Stimulated activated CD4-positive, alpha-beta T cell treated with anti-CD3 and anti-CD28 coated beads, Interleukin-2, amount 100 ng/mL, for 4 hours (primary cell): Measurements from ENCODE around the gene MMP7.
A peak's percentile ranks its signal among the peaks of the same experiment; 100 is the strongest.

Source experiments
- DNase-seq: peaks from one replicate; pipeline ENCODE4 v3.0.0-alpha.2; 2020; ENCODE audit warnings: low read depth

MMP7 gene

DNA sequence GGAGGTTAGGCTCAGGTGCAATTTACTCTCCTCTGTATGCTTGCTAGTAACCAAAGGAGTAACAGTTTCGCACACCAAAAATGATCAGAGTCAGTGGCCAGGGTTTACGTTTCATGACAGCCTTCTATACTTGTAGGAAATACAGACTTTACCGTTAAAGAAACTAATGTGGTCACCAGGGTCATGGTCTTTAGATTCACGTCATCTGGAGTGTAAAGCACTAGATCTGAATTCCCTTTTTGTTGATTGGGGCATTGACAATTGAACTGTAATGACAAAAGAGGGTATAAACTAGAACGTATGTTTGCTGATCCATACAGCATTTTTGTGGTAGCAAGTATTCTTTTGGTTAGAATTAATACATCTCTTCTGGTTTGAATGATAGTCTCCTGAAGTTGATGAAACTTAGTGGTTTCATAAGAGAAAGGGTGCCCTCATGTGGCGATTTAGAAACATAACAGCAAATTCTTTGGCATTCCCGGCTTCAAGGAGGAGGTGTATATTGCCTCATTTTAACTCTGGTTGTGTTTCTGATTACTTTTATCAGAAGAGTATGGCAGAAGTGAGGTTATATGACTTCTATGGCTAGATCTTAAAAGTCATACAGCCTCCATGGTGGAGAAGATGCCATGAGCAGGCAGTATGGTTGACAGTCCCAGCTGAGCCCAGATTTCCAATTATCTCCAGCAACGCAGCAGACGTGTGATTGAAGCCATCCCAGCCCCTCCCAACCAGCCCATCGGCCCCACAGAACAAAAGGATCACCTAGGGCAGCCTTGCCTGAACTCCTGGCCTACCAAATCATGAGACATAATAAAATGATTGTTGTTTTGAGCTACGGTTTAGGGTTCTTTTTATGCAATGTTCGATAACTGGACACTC is 35.1 kb downstream of the MMP7 start:
- DNase-seq = peak; percentile 32

DNA sequence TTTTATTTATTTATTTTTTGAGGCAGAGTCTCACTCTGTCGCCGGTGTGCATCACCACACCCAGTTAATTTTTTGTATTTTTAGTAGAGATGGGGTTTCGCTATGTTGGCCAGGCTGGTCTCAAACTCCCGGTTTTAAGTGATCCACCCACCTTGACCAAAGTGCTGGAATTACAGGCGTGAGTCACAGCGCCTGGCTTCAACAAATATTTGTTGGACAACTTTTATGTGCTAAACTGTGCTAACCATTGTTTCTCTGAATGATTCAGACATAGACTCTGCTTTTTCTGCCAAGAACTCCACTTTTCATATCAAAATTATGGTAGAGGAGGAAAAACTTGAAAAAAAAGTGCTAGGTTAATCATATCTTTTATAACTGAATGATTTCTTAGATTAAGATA is 36.3 kb downstream of the MMP7 start:
- DNase-seq = no peak

DNA sequence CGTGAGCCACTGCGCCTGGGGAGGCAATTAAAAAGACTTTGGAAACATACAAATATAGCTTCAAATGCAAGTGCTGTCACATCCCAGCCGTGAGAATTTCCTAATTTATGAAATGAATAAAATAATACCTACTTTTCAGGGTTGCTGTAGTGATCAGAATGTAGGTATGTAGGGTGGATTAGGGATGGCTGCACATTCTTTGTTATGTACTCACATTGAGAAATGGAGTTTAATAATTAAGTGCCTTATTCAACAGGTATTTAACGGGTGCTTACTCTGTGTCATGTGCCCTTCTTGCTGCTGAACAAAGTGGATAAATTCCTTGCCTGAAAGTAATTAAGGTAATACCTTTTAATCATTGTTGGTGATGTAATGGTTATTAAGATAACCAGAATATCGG is 37.0 kb downstream of the MMP7 start:
- no peak for DNase-seq

DNA sequence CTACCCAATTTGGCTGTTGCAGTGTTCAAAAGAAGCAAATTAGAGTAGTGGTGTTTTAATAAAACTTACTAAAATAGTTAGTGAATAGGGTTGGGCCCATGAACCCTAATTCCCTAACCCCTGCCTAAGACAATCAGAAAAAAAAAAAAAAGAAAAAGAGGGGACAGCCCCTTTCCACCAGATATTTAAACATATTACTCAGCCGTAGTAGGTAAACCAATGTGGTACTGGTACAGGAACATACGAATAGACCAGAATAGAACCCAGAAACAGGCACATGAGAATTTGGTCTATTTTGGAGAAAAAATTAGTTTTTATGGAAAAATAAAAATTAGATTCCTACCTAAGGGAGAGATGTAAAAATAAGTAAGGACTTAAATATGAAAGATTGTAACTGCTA is 38.6 kb downstream of the MMP7 start:
- DNase-seq = no peak

DNA sequence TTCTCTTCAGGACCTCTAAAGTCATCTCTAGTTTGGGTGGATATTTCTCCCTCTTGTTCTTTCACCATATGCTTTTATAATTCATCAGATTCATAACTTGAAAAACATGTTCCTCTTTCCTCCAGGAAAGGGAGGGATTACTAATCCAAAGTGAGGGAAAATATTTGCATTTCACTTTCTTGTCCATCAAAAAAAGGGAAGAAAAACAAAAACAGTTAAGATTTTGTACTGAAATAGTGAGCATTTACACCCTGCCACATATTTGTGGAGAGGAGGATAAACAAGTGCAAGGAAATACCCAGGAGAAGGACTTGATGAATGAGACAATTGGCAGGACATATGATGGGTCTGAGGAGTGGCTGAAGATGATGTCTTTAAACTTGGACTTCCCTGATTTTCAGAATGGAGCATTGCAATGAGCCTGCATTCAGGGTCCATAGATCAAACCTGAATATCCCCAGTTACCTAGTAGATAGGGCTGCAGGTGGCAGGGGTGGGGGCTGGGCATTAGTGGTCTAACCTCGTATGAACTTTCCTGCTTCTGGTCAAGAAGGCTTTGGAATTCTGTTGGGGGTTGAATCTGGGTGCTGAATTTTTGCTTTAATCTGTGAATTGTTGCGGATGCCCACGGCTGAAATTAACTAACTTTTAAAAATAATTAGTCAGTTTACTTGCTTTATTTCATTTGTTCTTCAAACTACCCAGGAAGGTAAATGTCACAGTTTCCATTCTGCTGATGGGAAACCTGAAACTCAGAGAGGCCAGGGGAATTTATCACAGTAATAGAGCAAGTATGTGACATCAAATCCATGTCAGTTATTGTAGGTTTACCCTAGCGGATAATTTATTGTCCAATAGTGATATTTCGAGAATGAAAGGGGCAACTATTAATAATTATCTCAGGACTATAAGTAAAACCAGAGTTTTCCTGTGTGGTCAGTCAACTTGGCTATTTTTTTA is 41.1 kb downstream of the MMP7 start:
- no peak for DNase-seq

DNA sequence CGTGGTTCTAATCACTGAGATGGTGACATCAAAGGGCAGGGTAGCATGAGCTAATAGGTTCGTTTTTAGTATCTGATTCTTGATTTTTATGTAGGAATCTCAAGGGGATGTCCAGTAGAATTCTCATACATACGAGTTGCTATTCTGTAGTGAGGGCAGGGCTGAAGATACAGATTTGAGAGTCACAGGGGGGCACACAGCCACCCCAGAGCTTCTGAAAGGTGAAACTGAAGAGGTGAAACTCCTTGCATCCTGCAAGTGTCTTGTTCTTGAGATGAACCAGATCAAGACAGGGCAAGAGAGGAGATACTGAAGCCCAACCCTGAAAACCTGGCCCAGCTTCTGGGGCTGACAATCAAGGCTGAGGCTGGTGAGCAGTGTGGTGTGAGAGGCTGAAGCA is 42.3 kb downstream of the MMP7 start:
- no peak for DNase-seq

DNA sequence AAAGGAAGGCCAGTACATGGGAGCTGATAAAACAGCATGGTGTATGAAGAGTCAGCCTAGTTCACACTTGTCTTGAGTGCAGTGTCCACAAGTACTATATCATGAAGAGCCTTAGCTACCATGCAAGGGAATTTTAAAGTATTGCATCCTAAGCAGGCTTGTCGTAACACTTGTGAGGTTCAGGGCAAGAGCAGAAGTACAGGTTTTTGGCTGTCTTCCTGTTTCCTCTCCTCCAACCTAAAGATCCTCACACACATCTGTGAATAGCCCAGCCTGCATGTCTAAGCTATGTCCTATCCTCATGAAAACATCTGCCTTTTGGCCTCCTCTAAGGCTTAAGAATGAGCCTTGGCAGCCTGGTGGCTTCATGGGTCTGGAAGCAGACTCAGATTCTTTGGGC is 43.3 kb downstream of the MMP7 start:
- no peak for DNase-seq

DNA sequence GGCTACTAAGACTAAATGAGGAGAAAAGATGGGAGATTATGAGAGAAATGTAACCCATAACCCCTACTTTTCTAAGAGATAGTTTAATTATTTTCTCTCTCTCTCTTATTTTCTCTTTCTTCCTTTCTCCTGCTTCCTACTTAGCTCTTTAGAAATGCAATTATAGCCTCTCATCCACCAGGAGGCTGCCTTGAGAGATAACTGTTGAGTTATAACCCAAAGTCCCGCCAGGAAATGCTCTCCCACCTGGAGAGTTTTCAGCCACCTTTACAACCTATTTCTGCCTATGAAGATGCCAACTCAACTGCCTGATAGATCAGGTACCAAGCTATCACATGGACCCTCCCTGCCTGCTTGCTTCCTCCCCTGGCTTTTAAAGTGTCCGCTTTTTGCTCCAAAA is 44.0 kb downstream of the MMP7 start:
- no peak for DNase-seq

DNA sequence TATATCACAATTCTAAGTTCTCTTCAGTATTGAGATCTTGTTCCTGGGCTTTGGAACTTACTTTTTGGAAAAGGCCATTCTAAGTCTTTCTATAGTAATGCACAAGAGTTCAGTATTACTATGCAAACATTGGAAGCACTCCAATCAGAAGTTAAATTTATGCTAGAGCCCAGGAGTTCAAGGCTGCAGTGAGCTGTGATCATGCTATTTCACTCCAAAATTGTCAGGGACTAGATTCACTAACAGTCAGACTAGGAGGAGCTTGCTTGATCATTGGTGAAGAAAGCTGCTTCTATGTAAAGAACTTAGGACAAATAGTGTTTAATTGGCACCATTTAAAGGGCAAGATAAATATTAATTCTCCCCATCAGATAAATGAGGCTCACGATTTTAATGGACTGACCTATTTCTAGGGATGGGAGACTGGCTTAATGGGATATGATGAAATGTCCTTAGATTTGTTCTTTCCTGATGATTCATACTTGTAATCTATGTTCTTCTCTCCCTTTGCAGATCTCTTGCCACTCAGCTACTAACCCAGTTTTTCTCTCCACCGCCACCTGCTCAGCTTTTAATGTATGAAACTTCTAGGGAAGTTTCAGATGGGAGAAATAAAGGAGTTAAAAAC is 45.3 kb downstream of the MMP7 start:
- DNase-seq = no peak

DNA sequence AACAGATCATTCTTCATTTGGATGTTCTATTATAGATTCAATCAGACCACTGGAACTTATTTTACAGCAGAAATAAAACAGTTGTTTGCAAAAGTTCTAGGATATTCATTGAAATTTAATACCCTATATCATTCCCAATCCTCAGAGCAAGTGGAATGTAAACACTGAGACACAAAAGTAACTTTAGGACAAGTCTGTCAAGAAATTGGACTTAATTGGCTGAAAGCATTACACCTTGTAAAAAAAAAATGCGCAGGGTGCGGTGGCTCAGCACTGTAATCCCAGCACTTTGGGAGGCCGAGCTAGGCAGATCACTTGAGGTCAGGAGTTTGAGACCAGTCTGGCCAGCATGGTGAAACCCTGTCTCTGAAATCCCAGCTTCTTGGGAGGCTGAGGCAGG is 48.1 kb downstream of the MMP7 start:
- DNase-seq = no peak

DNA sequence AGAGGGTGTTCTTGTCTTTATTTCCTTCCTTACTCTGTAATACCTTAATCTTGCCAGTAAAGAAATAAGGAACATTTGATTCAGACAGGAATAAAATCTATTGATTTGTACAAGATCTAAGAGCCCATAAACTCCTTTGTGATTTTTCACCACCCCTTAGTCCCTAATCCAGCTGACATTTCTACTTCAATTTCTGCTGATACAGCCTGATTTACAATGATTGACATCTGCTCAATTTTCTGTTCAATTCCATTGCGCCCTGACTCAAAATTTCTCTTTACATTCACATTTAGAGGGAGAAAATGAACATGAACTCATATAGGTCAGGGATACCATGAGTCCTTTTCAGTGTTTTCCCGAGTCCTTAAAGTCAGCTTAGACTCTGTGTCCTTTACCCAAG is 50.8 kb downstream of the MMP7 start:
- no peak for DNase-seq

DNA sequence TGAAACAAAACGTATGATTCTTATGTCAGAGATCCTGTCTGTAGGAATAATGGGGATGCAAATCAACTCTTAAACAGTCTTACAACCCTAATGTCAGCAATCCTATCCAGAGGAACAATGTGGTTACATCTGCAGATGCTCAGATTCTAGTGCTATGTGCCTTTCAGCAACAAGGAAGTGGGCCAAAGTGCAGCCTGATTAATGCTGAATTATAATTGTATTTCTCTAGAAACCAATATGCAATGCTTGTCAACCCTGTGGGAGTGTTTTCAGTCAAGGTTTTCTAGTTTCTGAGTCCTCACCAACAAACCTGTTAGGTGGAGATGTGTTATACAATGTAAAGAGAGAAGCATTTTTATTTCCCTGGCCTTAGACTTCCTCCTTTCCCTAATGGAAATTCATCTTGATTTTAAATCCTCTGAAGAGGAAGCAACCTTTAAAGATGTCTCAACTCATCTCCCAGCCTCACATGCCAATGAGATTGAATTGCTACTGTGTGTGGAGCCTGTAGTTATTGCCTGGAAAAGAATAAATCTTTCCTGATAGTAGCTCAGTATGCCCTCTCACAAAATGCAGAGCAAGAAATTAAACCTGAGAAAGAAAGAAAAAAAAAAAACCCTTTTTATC is 51.8 kb downstream of the MMP7 start:
- no peak for DNase-seq

DNA sequence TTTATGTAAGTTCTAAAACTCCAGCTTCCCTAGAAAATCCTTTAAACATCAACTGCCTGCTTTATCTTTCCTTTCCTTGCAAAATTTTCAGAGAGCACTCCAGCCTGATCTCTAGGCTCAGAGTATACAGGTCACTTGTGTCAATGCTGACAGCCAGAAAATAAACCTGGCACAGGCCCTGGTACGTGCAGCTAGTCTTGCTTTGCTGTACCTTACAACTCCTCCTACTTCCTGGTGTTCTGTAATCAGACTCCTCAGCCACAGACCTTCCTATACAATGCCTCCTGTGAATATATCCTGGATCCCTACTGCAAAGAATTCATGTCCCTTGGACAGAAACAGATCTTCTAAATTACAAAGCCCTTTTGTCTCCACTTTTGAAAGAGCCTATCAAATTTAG is 53.7 kb downstream of the MMP7 start:
- DNase-seq = no peak

DNA sequence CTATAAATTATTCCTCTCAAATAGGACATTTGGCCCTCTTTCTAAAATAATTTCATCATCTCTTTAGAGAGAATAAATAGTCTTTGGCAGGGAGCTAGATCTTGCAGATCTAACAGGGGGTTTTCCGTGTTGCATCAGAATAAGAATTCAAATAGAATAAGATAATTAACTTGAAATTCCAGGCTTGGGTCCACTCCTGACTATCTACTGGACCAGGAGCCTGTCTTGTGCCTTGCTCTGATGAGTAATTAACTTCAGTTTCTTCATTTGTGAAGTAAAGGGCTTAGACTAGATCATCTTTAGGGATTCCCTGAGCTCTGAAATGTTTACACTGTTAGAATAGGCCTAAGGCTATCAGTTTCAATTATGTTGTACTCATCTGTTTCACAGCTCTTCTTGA is 54.5 kb downstream of the MMP7 start:
- no peak for DNase-seq

DNA sequence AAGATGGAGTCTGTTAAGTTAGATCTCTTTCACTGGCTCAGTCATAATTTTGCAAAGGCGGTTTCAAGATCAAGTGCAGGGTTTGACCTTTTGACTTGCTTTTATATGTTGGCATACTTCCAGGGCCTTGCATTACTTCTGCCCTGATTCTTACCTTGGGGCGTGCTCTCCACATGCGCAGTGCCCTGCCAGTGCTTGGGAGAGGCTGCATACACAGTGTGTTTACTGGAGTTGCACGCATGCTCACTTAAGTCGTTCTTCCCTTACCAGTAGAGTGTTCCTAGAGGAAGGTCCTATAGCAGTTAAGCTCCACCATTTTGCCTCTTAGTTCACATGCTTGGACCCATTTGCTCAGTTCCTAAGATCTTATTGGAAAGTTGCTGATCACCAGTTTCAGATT is 57.0 kb downstream of the MMP7 start:
- no peak for DNase-seq

DNA sequence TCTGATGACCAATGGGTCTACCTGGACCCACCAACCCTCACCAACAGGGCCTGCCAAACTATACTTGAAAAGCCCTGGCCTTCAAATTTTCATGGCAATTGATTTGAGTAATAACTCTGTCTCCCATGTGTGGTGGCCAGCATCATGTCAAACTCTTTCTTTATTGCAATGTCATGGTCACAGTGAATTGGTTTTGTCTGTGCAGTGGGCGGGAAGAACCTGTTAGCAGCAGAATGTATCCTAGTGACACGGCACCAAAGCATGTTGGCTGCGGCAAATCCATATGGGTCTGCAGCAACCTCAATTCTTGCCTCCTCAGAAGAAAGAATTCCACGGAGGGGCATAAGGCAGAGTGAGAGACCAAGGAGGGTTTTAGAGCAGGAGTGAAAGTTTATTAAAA is 58.4 kb downstream of the MMP7 start:
- no peak for DNase-seq

DNA sequence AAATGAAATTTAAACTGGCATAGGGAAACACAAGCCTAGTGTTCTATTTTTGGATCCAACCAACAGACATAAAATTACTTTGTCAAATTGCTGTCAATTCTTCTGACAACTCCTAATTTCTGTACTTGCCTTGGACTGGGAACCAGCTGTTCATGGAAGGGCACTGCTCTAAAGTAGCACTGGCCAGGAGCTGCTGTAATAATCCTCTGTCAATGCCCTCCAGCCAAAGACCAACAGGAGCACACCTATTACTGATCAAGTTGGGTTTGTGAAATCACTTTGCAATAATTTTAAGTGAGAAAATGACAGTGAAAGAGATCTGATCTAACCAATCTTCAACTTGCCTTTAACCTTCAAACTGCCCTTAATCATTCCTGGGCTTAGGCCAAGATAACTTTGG is 59.1 kb downstream of the MMP7 start:
- DNase-seq = no peak
